Measurements from ENCODE around the gene NTRK2.

GRCh38 chr9:84841931-84842330 lies 172.4 kb downstream of the NTRK2 start:
- no peak for TF ChIP-seq ZBTB1 (tag by site-specific recombination; IDR thresholded peaks at IDR 0.05)
- TF ChIP-seq, protein P1, sequence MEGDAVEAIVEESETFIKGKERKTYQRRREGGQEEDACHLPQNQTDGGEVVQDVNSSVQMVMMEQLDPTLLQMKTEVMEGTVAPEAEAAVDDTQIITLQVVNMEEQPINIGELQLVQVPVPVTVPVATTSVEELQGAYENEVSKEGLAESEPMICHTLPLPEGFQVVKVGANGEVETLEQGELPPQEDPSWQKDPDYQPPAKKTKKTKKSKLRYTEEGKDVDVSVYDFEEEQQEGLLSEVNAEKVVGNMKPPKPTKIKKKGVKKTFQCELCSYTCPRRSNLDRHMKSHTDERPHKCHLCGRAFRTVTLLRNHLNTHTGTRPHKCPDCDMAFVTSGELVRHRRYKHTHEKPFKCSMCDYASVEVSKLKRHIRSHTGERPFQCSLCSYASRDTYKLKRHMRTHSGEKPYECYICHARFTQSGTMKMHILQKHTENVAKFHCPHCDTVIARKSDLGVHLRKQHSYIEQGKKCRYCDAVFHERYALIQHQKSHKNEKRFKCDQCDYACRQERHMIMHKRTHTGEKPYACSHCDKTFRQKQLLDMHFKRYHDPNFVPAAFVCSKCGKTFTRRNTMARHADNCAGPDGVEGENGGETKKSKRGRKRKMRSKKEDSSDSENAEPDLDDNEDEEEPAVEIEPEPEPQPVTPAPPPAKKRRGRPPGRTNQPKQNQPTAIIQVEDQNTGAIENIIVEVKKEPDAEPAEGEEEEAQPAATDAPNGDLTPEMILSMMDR (tag by site-specific recombination; IDR thresholded peaks at IDR 0.05): no peak
- TF ChIP-seq, protein P2, sequence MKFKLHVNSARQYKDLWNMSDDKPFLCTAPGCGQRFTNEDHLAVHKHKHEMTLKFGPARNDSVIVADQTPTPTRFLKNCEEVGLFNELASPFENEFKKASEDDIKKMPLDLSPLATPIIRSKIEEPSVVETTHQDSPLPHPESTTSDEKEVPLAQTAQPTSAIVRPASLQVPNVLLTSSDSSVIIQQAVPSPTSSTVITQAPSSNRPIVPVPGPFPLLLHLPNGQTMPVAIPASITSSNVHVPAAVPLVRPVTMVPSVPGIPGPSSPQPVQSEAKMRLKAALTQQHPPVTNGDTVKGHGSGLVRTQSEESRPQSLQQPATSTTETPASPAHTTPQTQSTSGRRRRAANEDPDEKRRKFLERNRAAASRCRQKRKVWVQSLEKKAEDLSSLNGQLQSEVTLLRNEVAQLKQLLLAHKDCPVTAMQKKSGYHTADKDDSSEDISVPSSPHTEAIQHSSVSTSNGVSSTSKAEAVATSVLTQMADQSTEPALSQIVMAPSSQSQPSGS (tag by site-specific recombination; IDR thresholded peaks at IDR 0.05; ENCODE audit: low read depth): no peak
- no peak for TF ChIP-seq OSR2 (tag by site-specific recombination; IDR thresholded peaks at IDR 0.05)
- TF ChIP-seq RBAK (tag by site-specific recombination; IDR thresholded peaks at IDR 0.05): no peak
- no peak for TF ChIP-seq ZNF510 (tag by site-specific recombination; IDR thresholded peaks at IDR 0.05; ENCODE audit: insufficient replicate concordance)
- TF ChIP-seq ZNF624 (tag by site-specific recombination; IDR thresholded peaks at IDR 0.05): no peak
- TF ChIP-seq, protein P3, sequence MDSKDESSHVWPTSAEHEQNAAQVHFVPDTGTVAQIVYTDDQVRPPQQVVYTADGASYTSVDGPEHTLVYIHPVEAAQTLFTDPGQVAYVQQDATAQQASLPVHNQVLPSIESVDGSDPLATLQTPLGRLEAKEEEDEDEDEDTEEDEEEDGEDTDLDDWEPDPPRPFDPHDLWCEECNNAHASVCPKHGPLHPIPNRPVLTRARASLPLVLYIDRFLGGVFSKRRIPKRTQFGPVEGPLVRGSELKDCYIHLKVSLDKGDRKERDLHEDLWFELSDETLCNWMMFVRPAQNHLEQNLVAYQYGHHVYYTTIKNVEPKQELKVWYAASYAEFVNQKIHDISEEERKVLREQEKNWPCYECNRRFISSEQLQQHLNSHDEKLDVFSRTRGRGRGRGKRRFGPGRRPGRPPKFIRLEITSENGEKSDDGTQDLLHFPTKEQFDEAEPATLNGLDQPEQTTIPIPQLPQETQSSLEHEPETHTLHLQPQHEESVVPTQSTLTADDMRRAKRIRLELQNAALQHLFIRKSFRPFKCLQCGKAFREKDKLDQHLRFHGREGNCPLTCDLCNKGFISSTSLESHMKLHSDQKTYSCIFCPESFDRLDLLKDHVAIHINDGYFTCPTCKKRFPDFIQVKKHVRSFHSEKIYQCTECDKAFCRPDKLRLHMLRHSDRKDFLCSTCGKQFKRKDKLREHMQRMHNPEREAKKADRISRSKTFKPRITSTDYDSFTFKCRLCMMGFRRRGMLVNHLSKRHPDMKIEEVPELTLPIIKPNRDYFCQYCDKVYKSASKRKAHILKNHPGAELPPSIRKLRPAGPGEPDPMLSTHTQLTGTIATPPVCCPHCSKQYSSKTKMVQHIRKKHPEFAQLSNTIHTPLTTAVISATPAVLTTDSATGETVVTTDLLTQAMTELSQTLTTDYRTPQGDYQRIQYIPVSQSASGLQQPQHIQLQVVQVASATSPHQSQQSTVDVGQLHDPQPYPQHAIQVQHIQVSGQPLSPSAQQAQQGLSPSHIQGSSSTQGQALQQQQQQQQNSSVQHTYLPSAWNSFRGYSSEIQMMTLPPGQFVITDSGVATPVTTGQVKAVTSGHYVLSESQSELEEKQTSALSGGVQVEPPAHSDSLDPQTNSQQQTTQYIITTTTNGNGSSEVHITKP (tag by site-specific recombination; IDR thresholded peaks at IDR 0.05): no peak
- no peak for TF ChIP-seq ZNF549 (tag by site-specific recombination; IDR thresholded peaks at IDR 0.05)
- TF ChIP-seq, protein P4, sequence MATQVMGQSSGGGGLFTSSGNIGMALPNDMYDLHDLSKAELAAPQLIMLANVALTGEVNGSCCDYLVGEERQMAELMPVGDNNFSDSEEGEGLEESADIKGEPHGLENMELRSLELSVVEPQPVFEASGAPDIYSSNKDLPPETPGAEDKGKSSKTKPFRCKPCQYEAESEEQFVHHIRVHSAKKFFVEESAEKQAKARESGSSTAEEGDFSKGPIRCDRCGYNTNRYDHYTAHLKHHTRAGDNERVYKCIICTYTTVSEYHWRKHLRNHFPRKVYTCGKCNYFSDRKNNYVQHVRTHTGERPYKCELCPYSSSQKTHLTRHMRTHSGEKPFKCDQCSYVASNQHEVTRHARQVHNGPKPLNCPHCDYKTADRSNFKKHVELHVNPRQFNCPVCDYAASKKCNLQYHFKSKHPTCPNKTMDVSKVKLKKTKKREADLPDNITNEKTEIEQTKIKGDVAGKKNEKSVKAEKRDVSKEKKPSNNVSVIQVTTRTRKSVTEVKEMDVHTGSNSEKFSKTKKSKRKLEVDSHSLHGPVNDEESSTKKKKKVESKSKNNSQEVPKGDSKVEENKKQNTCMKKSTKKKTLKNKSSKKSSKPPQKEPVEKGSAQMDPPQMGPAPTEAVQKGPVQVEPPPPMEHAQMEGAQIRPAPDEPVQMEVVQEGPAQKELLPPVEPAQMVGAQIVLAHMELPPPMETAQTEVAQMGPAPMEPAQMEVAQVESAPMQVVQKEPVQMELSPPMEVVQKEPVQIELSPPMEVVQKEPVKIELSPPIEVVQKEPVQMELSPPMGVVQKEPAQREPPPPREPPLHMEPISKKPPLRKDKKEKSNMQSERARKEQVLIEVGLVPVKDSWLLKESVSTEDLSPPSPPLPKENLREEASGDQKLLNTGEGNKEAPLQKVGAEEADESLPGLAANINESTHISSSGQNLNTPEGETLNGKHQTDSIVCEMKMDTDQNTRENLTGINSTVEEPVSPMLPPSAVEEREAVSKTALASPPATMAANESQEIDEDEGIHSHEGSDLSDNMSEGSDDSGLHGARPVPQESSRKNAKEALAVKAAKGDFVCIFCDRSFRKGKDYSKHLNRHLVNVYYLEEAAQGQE (tag by site-specific recombination; IDR thresholded peaks at IDR 0.05): no peak

Measured in HEK293 (cell line).